ENCODE data around the gene ZDHHC19.

Gene ZDHHC19

DNA sequence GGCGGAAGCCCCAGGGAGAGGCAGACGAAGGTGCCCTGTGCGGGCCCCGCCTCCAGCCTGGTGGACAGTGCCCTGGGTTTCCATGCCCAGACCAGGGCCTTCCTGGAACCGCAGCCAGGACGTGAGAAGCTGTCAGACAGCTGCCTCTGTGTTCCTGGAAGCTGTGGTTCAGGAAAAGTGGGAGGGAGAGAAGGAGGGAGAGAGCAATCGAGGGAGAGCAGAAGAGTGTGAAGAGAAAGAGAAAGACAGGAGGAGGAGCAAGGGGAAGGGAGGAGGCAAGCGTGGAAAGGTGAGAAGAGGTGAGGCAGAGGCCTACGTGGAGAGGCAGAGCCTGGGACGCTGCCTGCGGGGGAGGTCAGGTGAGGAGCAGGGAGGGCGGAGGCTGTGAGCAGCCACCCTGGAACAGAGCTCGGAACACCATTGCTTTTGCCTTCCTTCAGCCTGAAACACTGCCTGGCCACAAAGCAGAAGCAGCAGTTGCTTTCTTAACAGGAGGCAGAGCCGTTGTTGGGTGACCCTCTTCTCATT, 18.6 kb downstream of the ZDHHC19 start:
- ATAC-seq (ENCODE audit: low read depth) (no peak), DNase-seq (ENCODE audit: low spot score) (no peak)
- TF ChIP-seq, protein P1, sequence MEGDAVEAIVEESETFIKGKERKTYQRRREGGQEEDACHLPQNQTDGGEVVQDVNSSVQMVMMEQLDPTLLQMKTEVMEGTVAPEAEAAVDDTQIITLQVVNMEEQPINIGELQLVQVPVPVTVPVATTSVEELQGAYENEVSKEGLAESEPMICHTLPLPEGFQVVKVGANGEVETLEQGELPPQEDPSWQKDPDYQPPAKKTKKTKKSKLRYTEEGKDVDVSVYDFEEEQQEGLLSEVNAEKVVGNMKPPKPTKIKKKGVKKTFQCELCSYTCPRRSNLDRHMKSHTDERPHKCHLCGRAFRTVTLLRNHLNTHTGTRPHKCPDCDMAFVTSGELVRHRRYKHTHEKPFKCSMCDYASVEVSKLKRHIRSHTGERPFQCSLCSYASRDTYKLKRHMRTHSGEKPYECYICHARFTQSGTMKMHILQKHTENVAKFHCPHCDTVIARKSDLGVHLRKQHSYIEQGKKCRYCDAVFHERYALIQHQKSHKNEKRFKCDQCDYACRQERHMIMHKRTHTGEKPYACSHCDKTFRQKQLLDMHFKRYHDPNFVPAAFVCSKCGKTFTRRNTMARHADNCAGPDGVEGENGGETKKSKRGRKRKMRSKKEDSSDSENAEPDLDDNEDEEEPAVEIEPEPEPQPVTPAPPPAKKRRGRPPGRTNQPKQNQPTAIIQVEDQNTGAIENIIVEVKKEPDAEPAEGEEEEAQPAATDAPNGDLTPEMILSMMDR (IDR thresholded peaks at IDR 0.05; ENCODE audit: poor library complexity, severe bottlenecking) = no peak
- Histone ChIP-seq H3K9me3 (ENCODE audit: severe bottlenecking) (no peaks in the 10 kb centered on the region), H3K4me1 (ENCODE audit: insufficient read depth, poor library complexity, severe bottlenecking) (no peaks in the 10 kb centered on the region), H3K4me3 (ENCODE audit: severe bottlenecking) (no peak overlapping the region), H3K27ac (ENCODE audit: poor library complexity, severe bottlenecking) (no peak overlapping the region), H3K27me3 (ENCODE audit: insufficient read depth, poor library complexity, severe bottlenecking) (no peaks in the 10 kb centered on the region), H3K36me3 (ENCODE audit: low read depth) (no peaks in the 10 kb centered on the region)

DNA sequence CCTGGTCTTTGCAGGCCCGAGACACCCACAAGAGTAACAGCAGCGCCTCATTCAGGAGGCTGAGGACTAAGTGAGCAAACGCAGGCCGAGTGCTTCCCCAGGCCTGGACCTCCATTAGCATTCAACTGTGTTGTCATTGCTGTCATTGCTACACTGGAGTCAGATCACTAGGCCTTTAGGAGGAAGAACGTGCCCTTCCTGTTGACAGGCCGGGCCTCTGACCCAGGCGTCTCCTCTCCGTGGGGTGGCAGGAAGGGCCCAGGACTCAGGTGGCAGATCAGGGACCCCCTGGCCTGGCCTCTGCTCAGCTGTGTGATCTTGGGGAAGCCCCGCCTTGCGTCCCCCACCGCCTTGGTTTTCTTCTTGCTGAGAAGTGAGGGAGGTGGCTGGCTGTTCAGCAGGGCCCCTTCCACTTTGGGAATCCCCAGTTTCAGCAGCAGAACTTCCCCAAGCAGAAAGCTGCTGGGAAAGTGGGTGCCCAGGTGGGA, 19.1 kb downstream of the ZDHHC19 start:
- TF ChIP-seq, protein P1 (IDR thresholded peaks at IDR 0.05; ENCODE audit: poor library complexity, severe bottlenecking) = no peak
- H3K27ac ChIP-seq (ENCODE audit: poor library complexity, severe bottlenecking) = no peak overlapping the region
- no peak for DNase-seq (ENCODE audit: low spot score)
- no peak for ATAC-seq (ENCODE audit: low read depth)
- H3K36me3 ChIP-seq (ENCODE audit: low read depth) = no peaks in the 10 kb centered on the region
- H3K4me3 ChIP-seq (ENCODE audit: severe bottlenecking) = no peak overlapping the region
- no peaks in the 10 kb centered on the region for H3K9me3 ChIP-seq (ENCODE audit: severe bottlenecking)
- no peaks in the 10 kb centered on the region for H3K4me1 ChIP-seq (ENCODE audit: insufficient read depth, poor library complexity, severe bottlenecking)
- H3K27me3 ChIP-seq (ENCODE audit: insufficient read depth, poor library complexity, severe bottlenecking) = no peaks in the 10 kb centered on the region

- no peak for ATAC-seq (ENCODE audit: low read depth)
- no peaks in the 10 kb centered on the region for H3K4me1 ChIP-seq (ENCODE audit: insufficient read depth, poor library complexity, severe bottlenecking)
- no peaks in the 10 kb centered on the region for H3K9me3 ChIP-seq (ENCODE audit: severe bottlenecking)
- H3K4me3 ChIP-seq (ENCODE audit: severe bottlenecking) = no peak overlapping the region
- TF ChIP-seq, protein P1 (IDR thresholded peaks at IDR 0.05; ENCODE audit: poor library complexity, severe bottlenecking) = no peak
- no peak for DNase-seq (ENCODE audit: low spot score)
- no peak overlapping the region for H3K27ac ChIP-seq (ENCODE audit: poor library complexity, severe bottlenecking)
- no peaks in the 10 kb centered on the region for H3K27me3 ChIP-seq (ENCODE audit: insufficient read depth, poor library complexity, severe bottlenecking)
- H3K36me3 ChIP-seq (ENCODE audit: low read depth) = no peaks in the 10 kb centered on the region
Observed at GRCh38 chr3:196189566-196190347, 21.4 kb downstream of the ZDHHC19 start.

DNA sequence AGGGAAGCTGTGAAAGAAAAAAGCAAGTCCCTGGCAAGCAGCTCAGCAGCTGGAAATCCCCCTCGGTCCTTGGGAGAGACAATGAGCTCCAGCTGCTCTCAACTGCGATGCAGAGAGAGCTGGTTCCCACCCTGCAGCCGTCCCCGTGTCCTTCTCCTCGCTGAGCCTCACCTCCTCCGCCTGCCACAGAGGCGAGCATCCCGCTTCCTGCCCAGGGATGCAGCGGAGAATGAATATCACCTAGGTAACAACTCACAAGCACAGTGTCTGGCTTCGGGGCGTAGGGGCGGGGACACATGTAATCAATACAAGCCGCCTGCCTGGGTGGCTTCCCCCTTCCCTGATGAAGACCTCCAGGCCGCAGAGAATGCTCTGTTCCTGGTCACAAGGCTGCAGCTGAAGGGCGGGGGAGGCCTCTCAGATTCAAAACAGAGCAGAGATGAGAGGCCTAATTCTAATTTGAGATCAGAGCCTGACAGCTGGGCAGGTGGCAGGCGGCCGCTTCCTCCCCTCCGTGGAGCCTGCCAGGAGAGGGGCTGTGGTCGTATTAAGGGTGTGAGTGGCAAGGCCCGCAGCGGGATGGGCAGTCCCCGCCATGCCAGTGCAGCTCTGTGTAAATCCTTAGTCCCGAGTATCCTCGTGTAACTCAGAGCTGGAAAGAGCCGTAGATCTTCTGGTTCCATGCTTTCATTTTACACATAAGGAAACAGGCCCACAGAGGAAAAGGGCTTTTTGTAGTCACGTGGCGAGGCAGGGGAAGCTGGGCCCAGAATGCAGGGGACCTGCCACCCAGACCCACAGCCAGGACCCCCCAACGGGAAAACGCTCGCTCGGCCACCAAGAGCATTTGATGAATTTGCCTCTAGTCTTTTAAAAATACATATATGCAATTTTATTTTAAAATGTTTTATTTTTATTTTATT, 24.3 kb downstream of the ZDHHC19 start:
- no peaks in the 10 kb centered on the region for H3K27me3 ChIP-seq (ENCODE audit: insufficient read depth, poor library complexity, severe bottlenecking)
- no peaks in the 10 kb centered on the region for H3K9me3 ChIP-seq (ENCODE audit: severe bottlenecking)
- no peaks in the 10 kb centered on the region for H3K4me1 ChIP-seq (ENCODE audit: insufficient read depth, poor library complexity, severe bottlenecking)
- H3K27ac ChIP-seq (ENCODE audit: poor library complexity, severe bottlenecking) = no peak overlapping the region
- no peaks in the 10 kb centered on the region for H3K36me3 ChIP-seq (ENCODE audit: low read depth)
- ATAC-seq (ENCODE audit: low read depth) (no peak), DNase-seq (ENCODE audit: low spot score) (no peak)
- TF ChIP-seq, protein P1 (IDR thresholded peaks at IDR 0.05; ENCODE audit: poor library complexity, severe bottlenecking) = no peak
- no peak overlapping the region for H3K4me3 ChIP-seq (ENCODE audit: severe bottlenecking)

Data from RWPE2 (cell line).